Effector memory CD4-positive, alpha-beta T cell (primary cell): ENCODE results near the gene KY.
"Not testable (repeated sequence)": the region's sequence is repeated elsewhere in the genome, so short reads cannot be mapped to it uniquely, and the experiment has no call there.

ENCODE experiments used
- DNase-seq, 3 donors: peaks; one replicate each; pipeline ENCODE4 v3.0.0-alpha.2; 2020
- H3K27ac ChIP-seq: 2 replicates; pipeline ENCODE4 v1.7.0; 2013; ENCODE audit warnings: mild to moderate bottlenecking, low read length, moderate library complexity; ENCODE audit not compliant: insufficient read depth, poor library complexity, severe bottlenecking
- H3K27me3 ChIP-seq: replicated peaks from 2 replicates; pipeline ENCODE4 v1.7.0; 2013; ENCODE audit warnings: mild to moderate bottlenecking, low read length; ENCODE audit not compliant: insufficient read depth, control insufficient read depth, poor library complexity, severe bottlenecking
- H3K36me3 ChIP-seq: 2 replicates; pipeline ENCODE4 v1.7.0; 2013; ENCODE audit warnings: mild to moderate bottlenecking, low read length, moderate library complexity; ENCODE audit not compliant: control insufficient read depth, insufficient read depth
- H3K4me1 ChIP-seq: 2 replicates; pipeline ENCODE4 v1.7.0; 2013; ENCODE audit warnings: low read length, mild to moderate bottlenecking; ENCODE audit not compliant: control insufficient read depth, insufficient read depth, poor library complexity, severe bottlenecking
- H3K4me3 ChIP-seq: 2 replicates; pipeline ENCODE4 v1.7.0; 2013; ENCODE audit warnings: low read length, low read depth, mild to moderate bottlenecking; ENCODE audit not compliant: insufficient read depth, poor library complexity, severe bottlenecking
- H3K9me3 ChIP-seq: 2 replicates; pipeline ENCODE4 v1.7.0; 2013; ENCODE audit warnings: mild to moderate bottlenecking, low read length, moderate library complexity; ENCODE audit not compliant: control insufficient read depth

KY gene

DNA sequence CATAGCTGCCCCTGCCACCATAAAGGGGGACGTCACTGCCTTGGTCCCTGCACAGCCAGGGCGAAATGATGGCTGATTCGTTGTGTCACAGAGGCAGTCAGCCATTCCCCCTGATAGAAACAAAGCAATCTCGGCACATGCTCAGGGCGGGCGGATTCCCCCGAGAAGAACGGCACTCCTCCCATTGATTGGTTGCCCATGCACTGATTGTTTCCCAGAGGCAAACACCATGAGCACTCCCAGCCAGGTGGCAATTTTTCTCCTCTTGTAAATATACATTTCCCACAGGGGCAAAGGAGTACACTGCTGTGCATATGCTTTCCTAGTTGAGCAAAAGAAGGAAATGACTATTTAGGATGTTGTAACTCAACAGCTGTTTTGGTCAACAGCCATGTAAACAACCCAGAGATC is 56.5 kb downstream of the KY start:
- no peak for DNase-seq
- Histone ChIP-seq H3K27ac (no peak overlapping the region), H3K4me3 (no peak overlapping the region), H3K4me1 (no peaks in the 10 kb centered on the region), H3K9me3 (no peaks in the 10 kb centered on the region), H3K36me3 (no peaks in the 10 kb centered on the region), H3K27me3 (no peaks in the 10 kb centered on the region)

DNA sequence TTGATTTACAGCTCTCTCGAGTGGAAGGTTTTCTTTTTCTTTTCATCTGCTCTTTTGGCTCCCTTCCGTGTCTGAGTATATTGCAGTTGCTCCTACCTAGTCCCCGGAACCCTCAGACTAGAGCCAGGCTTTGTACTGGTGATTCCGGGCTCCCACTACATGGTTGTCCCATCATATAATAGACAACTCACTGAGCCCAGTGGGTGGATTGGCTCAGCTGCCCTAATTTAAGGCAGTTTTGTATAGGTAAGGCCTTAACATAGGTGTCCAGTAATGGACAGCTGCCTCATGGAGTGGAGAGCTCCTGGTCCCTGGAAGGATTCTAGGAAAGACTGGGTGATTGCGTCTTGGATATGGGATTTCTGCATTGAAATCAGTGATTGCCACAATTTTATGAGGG is 58.0 kb downstream of the KY start:
- DNase-seq: no peak
- Histone ChIP-seq H3K27me3 (no peaks in the 10 kb centered on the region), H3K9me3 (no peaks in the 10 kb centered on the region), H3K27ac (no peak overlapping the region), H3K4me1 (no peaks in the 10 kb centered on the region), H3K4me3 (no peak overlapping the region), H3K36me3 (no peaks in the 10 kb centered on the region)

DNA sequence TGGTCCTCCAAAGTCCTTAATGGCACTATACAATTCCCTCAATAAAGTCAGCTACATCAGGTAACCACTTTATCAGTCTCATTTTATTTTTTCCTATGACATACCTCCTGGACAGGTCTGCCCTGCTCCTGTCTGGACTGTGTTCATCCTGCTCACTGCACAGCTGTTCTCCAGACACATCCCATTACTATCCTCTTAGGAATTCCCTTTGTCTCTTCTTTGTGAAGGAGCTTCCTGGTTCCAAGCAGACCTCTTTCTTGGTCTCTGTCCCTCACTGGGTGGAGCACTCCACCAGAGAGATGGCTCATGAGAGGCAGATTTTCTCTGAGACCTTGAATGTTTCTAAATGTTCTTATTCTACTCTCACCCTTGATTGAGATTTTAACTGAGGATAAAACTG is 60.1 kb downstream of the KY start:
- Histone ChIP-seq H3K9me3 (no peaks in the 10 kb centered on the region), H3K36me3 (no peaks in the 10 kb centered on the region), H3K27ac (no peak overlapping the region), H3K4me1 (no peaks in the 10 kb centered on the region), H3K4me3 (no peak overlapping the region), H3K27me3 (no peaks in the 10 kb centered on the region)
- DNase-seq: no peak

DNA sequence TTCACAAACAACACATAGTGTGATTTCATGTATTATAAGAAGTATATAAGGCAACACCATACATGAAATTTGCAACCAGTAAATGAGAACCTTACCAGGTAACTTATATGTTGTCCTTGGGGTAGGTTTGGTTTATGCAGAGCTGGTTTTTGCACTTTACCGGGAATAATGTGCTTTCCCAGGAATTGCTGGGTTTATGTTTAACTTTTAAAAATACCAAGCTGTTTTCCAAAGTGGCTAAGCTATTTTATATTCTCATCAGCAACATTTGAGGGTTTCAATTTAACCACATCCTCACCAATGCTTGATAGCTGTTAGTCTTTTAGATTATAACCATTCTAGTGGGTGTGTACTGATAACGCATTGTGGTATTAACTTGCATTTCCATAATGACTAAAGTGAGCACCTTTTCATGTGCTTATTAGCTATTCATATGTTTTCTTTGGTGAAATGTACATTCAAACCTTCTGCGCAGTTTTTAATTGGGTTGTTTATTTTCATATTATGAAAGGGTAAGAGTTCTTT is 71.6 kb downstream of the KY start:
- Histone ChIP-seq H3K9me3 (no peaks in the 10 kb centered on the region), H3K4me1 (no peaks in the 10 kb centered on the region), H3K36me3 (no peaks in the 10 kb centered on the region), H3K27ac (no peak overlapping the region), H3K27me3 (no peaks in the 10 kb centered on the region), H3K4me3 (no peak overlapping the region)
- no peak for DNase-seq

DNA sequence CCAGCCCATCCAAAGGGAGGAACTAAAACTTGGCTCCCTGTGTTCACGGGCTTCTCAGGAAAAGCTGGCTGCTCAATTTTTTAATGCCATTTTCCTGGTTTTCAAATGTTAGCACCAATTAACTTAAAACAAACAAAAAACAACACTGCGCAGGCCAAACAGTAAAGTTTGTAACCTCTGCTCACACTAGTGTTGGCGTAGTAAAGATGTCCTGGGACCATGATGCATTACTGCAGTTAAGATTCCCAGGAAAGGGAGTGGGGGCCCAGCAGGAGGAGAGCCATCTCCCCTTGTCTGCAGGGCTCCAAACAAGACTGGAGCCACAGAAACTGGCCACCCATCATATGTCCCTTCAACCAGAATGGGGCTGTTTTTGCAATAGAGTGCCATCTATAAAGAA is 74.0 kb downstream of the KY start:
- no peaks in the 10 kb centered on the region for H3K36me3 ChIP-seq
- no peak for DNase-seq
- no peaks in the 10 kb centered on the region for H3K4me1 ChIP-seq
- no peak overlapping the region for H3K4me3 ChIP-seq
- no peaks in the 10 kb centered on the region for H3K9me3 ChIP-seq
- no peaks in the 10 kb centered on the region for H3K27me3 ChIP-seq
- H3K27ac ChIP-seq: no peak overlapping the region

DNA sequence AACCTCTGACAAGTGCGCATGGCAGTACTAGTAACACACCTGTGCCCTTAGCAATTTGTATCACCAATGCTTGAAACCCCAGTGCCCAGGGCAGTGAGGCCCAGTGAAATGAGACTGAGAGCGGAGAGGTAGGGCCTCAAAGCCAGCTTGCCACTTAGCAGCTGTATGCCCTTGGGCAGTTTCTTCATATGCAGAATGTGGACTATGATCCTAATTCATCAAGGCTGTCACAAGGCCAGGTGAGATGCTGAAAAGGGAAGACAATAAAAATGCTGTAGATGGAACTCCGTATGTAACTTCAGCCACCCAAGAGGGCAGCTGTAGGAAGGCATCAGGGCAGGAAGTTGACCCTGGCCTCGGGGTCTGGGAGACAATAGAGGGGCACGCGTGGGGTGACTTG is 74.4 kb downstream of the KY start:
- no peak for DNase-seq
- no peaks in the 10 kb centered on the region for H3K36me3 ChIP-seq

DNA sequence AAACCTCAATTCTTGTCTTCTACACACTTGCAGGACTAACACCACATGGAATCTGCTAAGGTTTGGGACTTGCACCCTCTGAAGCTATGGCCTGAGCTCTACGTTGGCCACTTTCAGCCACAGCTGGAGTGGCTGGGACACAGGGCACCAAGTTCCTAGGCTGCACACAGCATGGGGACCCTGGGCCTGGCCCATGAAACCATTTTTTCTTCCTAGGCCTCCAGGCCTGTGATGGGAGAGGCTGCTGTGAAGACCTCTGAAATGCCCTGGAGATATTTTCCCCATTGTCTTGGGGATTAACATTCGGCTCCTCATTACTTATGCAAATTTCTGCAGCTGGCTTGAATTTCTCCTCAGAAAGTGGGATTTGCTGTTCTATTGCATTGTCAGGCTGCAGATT is 80.9 kb downstream of the KY start:
- not testable (repeated sequence) for H3K27me3 ChIP-seq, H3K27ac ChIP-seq, H3K4me3 ChIP-seq, H3K36me3 ChIP-seq, H3K4me1 ChIP-seq, DNase-seq, H3K9me3 ChIP-seq

More for the DNA sequence above, 74.4 kb downstream of the KY start:
- no peaks in the 10 kb centered on the region for H3K4me1 ChIP-seq
- H3K27me3 ChIP-seq: no peaks in the 10 kb centered on the region
- no peak overlapping the region for H3K4me3 ChIP-seq
- no peaks in the 10 kb centered on the region for H3K9me3 ChIP-seq
- no peak overlapping the region for H3K27ac ChIP-seq

DNA sequence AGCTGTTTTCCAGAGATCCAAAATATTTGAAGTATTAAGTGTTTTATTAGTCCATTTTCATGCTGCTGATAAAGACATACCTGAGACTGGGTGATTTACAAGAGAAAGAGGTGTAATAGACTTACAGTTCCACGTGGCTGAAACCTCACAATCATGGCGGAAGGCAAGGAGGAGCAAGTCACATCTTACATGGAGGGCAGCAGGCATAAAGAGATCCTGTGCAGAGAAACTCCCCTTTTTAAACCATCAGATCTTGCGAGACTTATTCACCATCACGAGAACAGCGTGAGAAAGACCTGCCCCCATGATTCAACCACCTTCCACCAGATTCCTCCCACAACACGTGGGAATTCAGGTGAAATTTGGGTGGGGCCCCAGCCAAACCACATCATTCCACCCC is 82.0 kb downstream of the KY start:
- H3K27ac ChIP-seq: no peak overlapping the region
- DNase-seq: no peak
- no peaks in the 10 kb centered on the region for H3K36me3 ChIP-seq
- no peak overlapping the region for H3K4me3 ChIP-seq
- H3K27me3 ChIP-seq: no peaks in the 10 kb centered on the region
- no peaks in the 10 kb centered on the region for H3K4me1 ChIP-seq
- peaks cover 5% of the 10 kb centered on the region for H3K9me3 ChIP-seq

DNA sequence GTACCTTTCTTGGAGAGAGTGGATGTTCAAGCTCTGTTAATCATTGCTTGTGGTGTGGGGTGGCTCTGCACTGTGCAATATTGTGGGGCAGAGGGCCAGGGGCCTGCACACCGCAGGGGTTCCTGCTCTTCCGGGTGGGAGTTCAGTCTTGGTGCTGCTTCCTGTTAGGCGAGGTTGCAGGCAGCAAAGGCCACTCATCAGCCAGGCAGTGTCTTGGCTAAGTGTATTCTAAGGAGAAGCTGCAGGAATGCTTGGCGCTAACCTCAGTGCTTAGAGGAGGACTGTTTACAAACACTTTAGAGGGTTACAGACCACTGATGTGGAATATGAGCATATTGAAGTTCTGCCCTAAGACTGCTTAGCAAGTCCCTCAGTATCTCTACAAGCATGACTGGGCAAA is 83.2 kb downstream of the KY start:
- Histone ChIP-seq H3K4me3 (no peak overlapping the region), H3K4me1 (no peaks in the 10 kb centered on the region), H3K27me3 (no peaks in the 10 kb centered on the region), H3K9me3 (peaks cover 5% of the 10 kb centered on the region), H3K27ac (no peak overlapping the region), H3K36me3 (no peaks in the 10 kb centered on the region)
- no peak for DNase-seq

DNA sequence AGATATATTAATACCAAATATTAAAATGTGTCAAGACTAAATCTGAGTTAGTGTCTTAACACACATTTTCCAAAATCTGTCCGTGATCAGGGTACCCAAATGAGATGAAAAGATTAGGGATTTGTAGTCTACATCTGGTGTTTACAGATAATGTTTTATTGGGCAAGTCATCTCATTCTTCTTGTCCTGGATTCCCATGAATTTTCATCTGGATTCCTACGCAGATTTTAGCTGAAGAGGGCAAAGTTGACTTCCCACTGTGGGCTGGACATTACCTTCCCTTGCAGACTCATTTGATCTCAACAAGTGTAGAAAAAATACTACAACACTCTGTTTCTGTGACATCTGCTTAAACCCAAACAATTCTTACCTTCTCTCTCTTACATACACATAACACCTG is 85.8 kb downstream of the KY start:
- no peaks in the 10 kb centered on the region for H3K9me3 ChIP-seq
- H3K36me3 ChIP-seq: no peaks in the 10 kb centered on the region
- no peak overlapping the region for H3K27ac ChIP-seq
- H3K27me3 ChIP-seq: no peaks in the 10 kb centered on the region
- no peak overlapping the region for H3K4me3 ChIP-seq
- DNase-seq: no peak
- no peaks in the 10 kb centered on the region for H3K4me1 ChIP-seq

DNA sequence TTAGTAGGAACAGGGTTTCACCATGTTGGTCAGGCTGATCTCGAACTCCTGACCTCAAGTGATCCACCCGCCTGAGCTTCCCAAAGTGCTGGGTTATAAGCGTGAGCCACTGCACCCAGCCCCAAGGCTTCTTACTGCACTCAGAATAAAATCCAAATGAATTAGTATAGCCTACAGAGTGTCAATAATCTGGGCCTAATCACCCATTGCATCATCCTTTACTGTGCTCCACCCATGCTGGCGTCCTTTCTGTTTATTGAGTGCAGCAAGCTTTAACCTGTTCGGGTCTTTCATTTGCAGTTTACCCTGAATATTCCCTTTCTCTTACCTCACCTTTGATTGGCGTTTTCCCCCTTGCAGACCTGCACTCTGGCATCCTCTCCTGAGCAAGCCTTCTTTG is 87.2 kb downstream of the KY start:
- Histone ChIP-seq H3K27me3 (no peaks in the 10 kb centered on the region), H3K36me3 (no peaks in the 10 kb centered on the region), H3K4me3 (no peak overlapping the region), H3K4me1 (no peaks in the 10 kb centered on the region), H3K27ac (no peak overlapping the region), H3K9me3 (no peaks in the 10 kb centered on the region)
- DNase-seq: no peak
